Neural progenitor cell (in vitro differentiated cells): ENCODE measurements around the gene CD58. TPM values are rescaled to one million over a fixed set of nuclear protein-coding genes. Genes with fewer than 3 reads are reported as not detected.
A peak's percentile ranks its signal among the peaks of the same experiment; 100 is the strongest.

Experiments
- DNase-seq: peaks from one replicate; pipeline ENCODE4 v3.0.0-alpha.2; 2016; ENCODE audit warnings: low spot score
- H2AFZ ChIP-seq: fragments of 200-600 bp; sonication (generic); replicated peaks from 2 replicates; pipeline ENCODE4 v1.6.1; 2016; ENCODE audit warnings: antibody characterized with exemption
- H3F3A ChIP-seq: fragments of 200-600 bp; sonication (generic); 2 replicates; pipeline ENCODE4 v1.6.1; 2016; ENCODE audit warnings: antibody characterized with exemption, low read depth
- H3K27ac ChIP-seq: fragments of 200-600 bp; sonication (generic); 2 replicates; pipeline ENCODE4 v1.5.1; 2016; ENCODE audit warnings: mild to moderate bottlenecking
- H3K27me3 ChIP-seq: fragments of 200-600 bp; sonication (generic); 2 replicates; pipeline ENCODE4 v1.6.1; 2016; ENCODE audit warnings: mild to moderate bottlenecking, moderate library complexity
- H3K36me3 ChIP-seq: fragments of 200-600 bp; sonication (generic); 2 replicates; pipeline ENCODE4 v1.5.1; 2016
- H3K4me1 ChIP-seq: fragments of 200-600 bp; sonication (generic); 2 replicates; pipeline ENCODE4 v1.6.1; 2016; ENCODE audit warnings: mixed run types
- H3K4me2 ChIP-seq: fragments of 200-600 bp; sonication (generic); 2 replicates; pipeline ENCODE4 v1.6.1; 2016
- H3K4me3 ChIP-seq: fragments of 200-600 bp; sonication (generic); 2 replicates; pipeline ENCODE4 v1.5.1; 2016
- H3K79me2 ChIP-seq: fragments of 200-600 bp; sonication (generic); 2 replicates; pipeline ENCODE4 v1.6.1; 2016; ENCODE audit warnings: low read depth
- H3K9ac ChIP-seq: fragments of 200-600 bp; sonication (generic); 2 replicates; pipeline ENCODE4 v1.6.1; 2016
- H3K9me3 ChIP-seq: fragments of 200-600 bp; sonication (generic); 2 replicates; pipeline ENCODE4 v1.5.1; 2016; ENCODE audit warnings: low read depth
- H4K20me1 ChIP-seq: fragments of 200-600 bp; sonication (generic); 2 replicates; pipeline ENCODE4 v1.6.1; 2016; ENCODE audit warnings: low read depth
- H3K27ac Mint-ChIP-seq: 3 replicates; pipeline ENCODE4 v1.8.0; 2021; ENCODE audit warnings: mixed read lengths
- H3K27me3 Mint-ChIP-seq: 2 replicates; pipeline ENCODE4 v1.8.0; 2022; ENCODE audit warnings: low read depth, mild to moderate bottlenecking, inconsistent platforms, moderate library complexity, mixed read lengths; ENCODE audit not compliant: insufficient read depth
- H3K36me3 Mint-ChIP-seq: 3 replicates; pipeline ENCODE4 v1.8.0; 2021; ENCODE audit warnings: mixed read lengths
- H3K4me1 Mint-ChIP-seq: 3 replicates; pipeline ENCODE4 v1.8.0; 2021; ENCODE audit warnings: mixed read lengths
- H3K4me3 Mint-ChIP-seq: 3 replicates; pipeline ENCODE4 v1.8.0; 2021; ENCODE audit warnings: mild to moderate bottlenecking, moderate library complexity, mixed read lengths
- H3K9me3 Mint-ChIP-seq: 3 replicates; pipeline ENCODE4 v1.8.0; 2020; ENCODE audit warnings: mixed read lengths
- EZH2 ChIP-seq: fragments of 200-600 bp; sonication (generic); IDR thresholded peaks from 2 replicates; pipeline ENCODE4 v1.6.1; 2017; ENCODE audit warnings: antibody characterized with exemption, mild to moderate bottlenecking, moderate library complexity
- EZH2phosphoT487 ChIP-seq: fragments of 200-600 bp; sonication (generic); IDR thresholded peaks from 2 replicates; pipeline ENCODE4 v1.6.1; 2017; ENCODE audit warnings: antibody characterized with exemption
- total RNA-seq: library from RNA; depleted of rRNA; stranded (reverse); fragments of >200 nt; gene quantifications from 2 replicates; pipeline ENCODE4 v1.2.3, GENCODE V29; 2015; ENCODE audit warnings: low replicate concordance
- TF ChIP-seq, protein P1 (sequence below): fragments of 200-600 bp; sonication (generic); IDR thresholded peaks from 2 replicates; pipeline ENCODE4 v1.5.1; 2017; ENCODE audit warnings: antibody characterized with exemption, mild to moderate bottlenecking

CD58 gene
- total RNA-seq, 1 donor from 2014 or later: 14.6 TPM

DNA sequence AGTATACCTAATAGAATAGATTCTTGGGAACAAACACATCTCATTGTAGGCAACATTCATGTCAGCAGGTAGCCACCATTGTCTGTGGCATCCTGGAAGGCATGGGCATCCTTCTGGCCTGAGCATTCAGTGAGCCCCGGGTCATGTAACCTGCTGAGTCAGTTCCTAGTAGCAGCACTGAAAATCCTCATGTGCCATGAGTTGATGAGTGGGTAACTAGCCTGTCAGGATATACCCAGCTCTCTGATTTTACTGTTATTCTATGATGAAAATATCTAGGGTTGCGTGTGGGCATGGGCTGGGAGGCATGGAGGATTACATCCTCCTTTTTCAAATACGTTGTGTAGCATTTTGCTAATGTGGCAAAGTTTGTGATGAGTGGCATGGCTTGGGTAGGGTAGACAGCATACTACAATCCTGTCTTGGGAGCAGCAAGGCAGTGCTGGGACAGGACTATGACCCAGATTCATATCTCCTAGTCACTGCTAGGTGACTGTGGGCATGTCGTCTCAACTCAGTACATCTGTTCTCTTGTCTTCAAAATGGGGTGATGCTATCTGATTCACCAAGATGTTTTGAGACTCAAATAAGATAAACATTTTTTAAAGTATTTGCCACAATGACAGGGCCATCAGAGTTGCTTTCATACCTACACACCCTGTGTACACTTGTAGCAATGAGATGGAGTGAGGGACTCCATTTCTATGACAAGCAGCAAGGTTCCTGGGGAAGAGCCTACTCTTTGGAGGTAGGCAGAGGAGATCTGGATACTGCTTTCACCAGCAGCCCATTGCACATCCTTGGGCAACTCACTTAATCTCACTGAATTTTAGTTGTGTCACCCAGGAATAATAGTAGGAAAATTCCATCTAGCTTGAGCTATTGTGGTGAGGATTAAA is 62.5 kb downstream of the CD58 start:
- Histone ChIP-seq H3K27ac (no peak overlapping the region), H3K9ac (no peak overlapping the region), H4K20me1 (no peaks in the 10 kb centered on the region), H3K4me2 (no peak overlapping the region), H3K79me2 (no peaks in the 10 kb centered on the region), H3F3A (no peaks in the 10 kb centered on the region), H3K4me3 (no peak overlapping the region), H3K27me3 (no peaks in the 10 kb centered on the region), H3K9me3 (no peaks in the 10 kb centered on the region), H2AFZ (no peak overlapping the region), H3K4me1 (peaks cover 3% of the 10 kb centered on the region), H3K36me3 (no peaks in the 10 kb centered on the region)
- H3K4me3 Mint-ChIP-seq: no peak overlapping the region
- H3K27ac Mint-ChIP-seq: peak overlapping the region; percentile 43
- DNase-seq: no peak
- peaks cover 8% of the 10 kb centered on the region for H3K27me3 Mint-ChIP-seq
- TF ChIP-seq, protein P1, sequence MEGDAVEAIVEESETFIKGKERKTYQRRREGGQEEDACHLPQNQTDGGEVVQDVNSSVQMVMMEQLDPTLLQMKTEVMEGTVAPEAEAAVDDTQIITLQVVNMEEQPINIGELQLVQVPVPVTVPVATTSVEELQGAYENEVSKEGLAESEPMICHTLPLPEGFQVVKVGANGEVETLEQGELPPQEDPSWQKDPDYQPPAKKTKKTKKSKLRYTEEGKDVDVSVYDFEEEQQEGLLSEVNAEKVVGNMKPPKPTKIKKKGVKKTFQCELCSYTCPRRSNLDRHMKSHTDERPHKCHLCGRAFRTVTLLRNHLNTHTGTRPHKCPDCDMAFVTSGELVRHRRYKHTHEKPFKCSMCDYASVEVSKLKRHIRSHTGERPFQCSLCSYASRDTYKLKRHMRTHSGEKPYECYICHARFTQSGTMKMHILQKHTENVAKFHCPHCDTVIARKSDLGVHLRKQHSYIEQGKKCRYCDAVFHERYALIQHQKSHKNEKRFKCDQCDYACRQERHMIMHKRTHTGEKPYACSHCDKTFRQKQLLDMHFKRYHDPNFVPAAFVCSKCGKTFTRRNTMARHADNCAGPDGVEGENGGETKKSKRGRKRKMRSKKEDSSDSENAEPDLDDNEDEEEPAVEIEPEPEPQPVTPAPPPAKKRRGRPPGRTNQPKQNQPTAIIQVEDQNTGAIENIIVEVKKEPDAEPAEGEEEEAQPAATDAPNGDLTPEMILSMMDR: no peak
- no peak for TF ChIP-seq EZH2
- TF ChIP-seq EZH2phosphoT487: no peak
- no peaks in the 10 kb centered on the region for H3K36me3 Mint-ChIP-seq
- H3K9me3 Mint-ChIP-seq: peaks cover 3% of the 10 kb centered on the region
- H3K4me1 Mint-ChIP-seq: peaks cover 18% of the 10 kb centered on the region

DNA sequence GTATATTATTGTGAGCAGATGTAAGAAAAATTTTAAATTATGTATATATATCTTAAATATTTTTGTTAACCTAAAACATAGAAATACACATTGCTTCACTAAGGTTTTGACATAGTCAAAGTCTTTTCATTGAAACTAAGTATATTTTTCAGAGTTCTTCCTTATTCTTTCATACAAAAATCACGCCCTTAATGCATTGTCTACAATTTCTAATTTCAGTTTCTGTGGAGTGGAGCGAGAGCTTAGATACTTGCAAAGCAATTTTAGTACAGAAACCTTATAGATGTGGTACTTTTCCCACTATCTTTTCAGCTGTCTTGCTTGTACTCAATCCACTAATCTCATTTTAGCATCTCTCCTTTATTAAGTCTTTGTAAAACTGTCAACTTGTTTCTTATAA is 63.2 kb downstream of the CD58 start:
- Mint-ChIP-seq H3K4me3 (no peak overlapping the region), H3K27me3 (peaks cover 3% of the 10 kb centered on the region), H3K36me3 (no peaks in the 10 kb centered on the region), H3K27ac (no peak overlapping the region), H3K4me1 (peaks cover 18% of the 10 kb centered on the region), H3K9me3 (peaks cover 3% of the 10 kb centered on the region)
- Histone ChIP-seq H2AFZ (no peak overlapping the region), H3K36me3 (no peaks in the 10 kb centered on the region), H3K27ac (no peak overlapping the region), H3K27me3 (no peaks in the 10 kb centered on the region), H3K4me1 (peaks cover 3% of the 10 kb centered on the region), H4K20me1 (no peaks in the 10 kb centered on the region), H3K4me3 (no peak overlapping the region), H3K4me2 (no peak overlapping the region), H3K79me2 (no peaks in the 10 kb centered on the region), H3K9ac (no peak overlapping the region), H3K9me3 (no peaks in the 10 kb centered on the region), H3F3A (no peaks in the 10 kb centered on the region)
- TF ChIP-seq EZH2phosphoT487 (no peak), EZH2 (no peak)
- TF ChIP-seq, protein P1: no peak
- no peak for DNase-seq

DNA sequence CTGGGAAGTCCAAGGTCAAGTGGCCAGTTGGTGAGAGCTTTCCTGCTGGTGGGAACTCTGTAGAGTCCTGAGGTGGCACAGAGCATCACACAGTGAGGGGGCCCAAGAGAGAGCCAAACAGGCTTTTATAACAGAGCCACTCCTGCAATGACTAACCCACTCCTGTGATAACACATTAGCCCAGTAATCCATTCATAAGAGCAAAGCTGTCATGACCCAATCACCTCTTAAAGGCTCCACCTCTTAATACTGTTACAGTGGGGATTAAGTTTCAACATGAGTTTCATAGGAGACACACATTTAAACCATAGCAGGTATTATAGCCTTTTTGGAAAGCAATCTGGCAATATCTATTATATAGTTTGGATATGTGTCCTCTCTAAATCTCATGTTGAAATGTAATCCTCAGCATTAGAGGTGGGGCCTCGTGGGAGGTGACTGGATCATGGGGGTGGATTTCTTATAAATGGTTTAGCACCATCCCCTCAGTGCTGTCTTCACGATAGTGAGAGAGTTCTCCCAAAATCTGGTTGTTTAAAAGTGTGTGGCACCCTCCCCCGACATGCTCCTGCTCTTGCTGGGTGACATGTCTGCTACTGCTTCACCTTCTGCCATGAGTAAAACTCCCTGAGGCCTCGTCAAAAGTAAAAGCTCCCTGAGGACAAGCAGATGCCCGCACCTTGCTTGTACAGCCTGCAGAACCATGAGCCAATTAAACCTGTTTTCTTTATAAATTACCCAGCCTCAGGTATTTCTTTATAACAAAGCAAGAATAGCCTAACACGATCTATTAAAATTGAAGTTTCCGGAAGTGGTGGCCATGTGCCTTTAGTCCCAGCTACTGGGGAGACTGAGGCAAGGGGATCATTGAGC is 64.5 kb downstream of the CD58 start:
- no peak overlapping the region for H3K27ac Mint-ChIP-seq
- Histone ChIP-seq H3K36me3 (no peaks in the 10 kb centered on the region), H3K9me3 (no peaks in the 10 kb centered on the region), H2AFZ (no peak overlapping the region), H3K4me1 (peaks cover 3% of the 10 kb centered on the region), H3K4me2 (no peak overlapping the region), H3K9ac (no peak overlapping the region), H3K79me2 (no peaks in the 10 kb centered on the region), H3K27me3 (no peaks in the 10 kb centered on the region), H4K20me1 (no peaks in the 10 kb centered on the region), H3F3A (no peaks in the 10 kb centered on the region), H3K4me3 (no peak overlapping the region), H3K27ac (no peak overlapping the region)
- H3K36me3 Mint-ChIP-seq: no peaks in the 10 kb centered on the region
- peaks cover 18% of the 10 kb centered on the region for H3K4me1 Mint-ChIP-seq
- no peak for DNase-seq
- H3K4me3 Mint-ChIP-seq: no peak overlapping the region
- peaks cover 3% of the 10 kb centered on the region for H3K27me3 Mint-ChIP-seq
- no peak for TF ChIP-seq EZH2
- TF ChIP-seq, protein P1: no peak
- TF ChIP-seq EZH2phosphoT487: no peak
- peaks cover 2% of the 10 kb centered on the region for H3K9me3 Mint-ChIP-seq
